Activated naive CD4-positive, alpha-beta T cell treated with anti-CD3 and anti-CD28 coated beads for 36 hours (primary cell): ENCODE data around the gene TMEM150B. TPM values are rescaled to one million over a fixed set of nuclear protein-coding genes. Genes with fewer than 3 reads are reported as not detected.

ENCODE experiments used
- total RNA-seq, 2 experiments: library from RNA; stranded (reverse); gene quantifications; one replicate each; pipeline ENCODE4 v1.2.3, GENCODE V29; 2021

The TMEM150B gene
- total RNA-seq, 2 experiments from 2014 or later = not detected

Other genes starting within 250 kb of the TMEM150B start
- gene EPS8L1, start 249.5 kb downstream of the TMEM150B start, total RNA-seq = under 1 TPM; 0.88 to 0.89 TPM
- gene PPP1R12C, start 207.7 kb downstream of the TMEM150B start, total RNA-seq = 10 to 100 TPM; 41.2 to 42.1 TPM
- gene TNNT1, start 176.1 kb downstream of the TMEM150B start, total RNA-seq = not detected
- gene TNNI3, start 167.6 kb downstream of the TMEM150B start, total RNA-seq = not detected
- gene DNAAF3, start 158.7 kb downstream of the TMEM150B start, total RNA-seq = not detected
- not detected for gene SYT5, start 145.1 kb downstream of the TMEM150B start, total RNA-seq
- gene PTPRH, start 115.8 kb downstream of the TMEM150B start, total RNA-seq = not detected
- 1 to 10 TPM; 6.1 to 6.8 TPM for gene TMEM86B, start 96.6 kb downstream of the TMEM150B start, total RNA-seq
- 100 to 1,000 TPM; 166 to 174 TPM for gene PPP6R1, start 66.3 kb downstream of the TMEM150B start, total RNA-seq
- gene HSPBP1, start 45.2 kb downstream of the TMEM150B start, total RNA-seq = 10 to 100 TPM; 44.3 to 45.0 TPM
- gene BRSK1, start 41.3 kb downstream of the TMEM150B start, total RNA-seq = 1 to 10 TPM; 1.4 to 2.2 TPM
- 10 to 100 TPM; 45.9 to 47.1 TPM for gene KMT5C, start 14.5 kb upstream of the TMEM150B start, total RNA-seq
- gene COX6B2, start 29.4 kb upstream of the TMEM150B start, total RNA-seq = under 1 TPM; 0.57 to 0.64 TPM
- not detected for gene GARIN5B, start 37.9 kb upstream of the TMEM150B start, total RNA-seq
- gene IL11, start 45.1 kb upstream of the TMEM150B start, total RNA-seq = not detected
- not detected for gene TMEM190, start 51.5 kb upstream of the TMEM150B start, total RNA-seq
- gene TMEM238, start 59.0 kb upstream of the TMEM150B start, total RNA-seq = 10 to 100 TPM in 1 of 2 experiments, 1 to 10 TPM in 1; 9.9 to 10.2 TPM
- 1,000 to 10,000 TPM; 3,327 to 3,354 TPM for gene RPL28, start 60.6 kb upstream of the TMEM150B start, total RNA-seq
- 100 to 1,000 TPM; 294 to 307 TPM for gene UBE2S, start 82.4 kb upstream of the TMEM150B start, total RNA-seq
- not detected for gene SHISA7, start 118.0 kb upstream of the TMEM150B start, total RNA-seq
- 10 to 100 TPM; 18.6 to 20.5 TPM for gene ISOC2, start 136.3 kb upstream of the TMEM150B start, total RNA-seq
- gene C19orf85, start 139.4 kb upstream of the TMEM150B start, total RNA-seq = not detected
- gene ZNF628, start 151.3 kb upstream of the TMEM150B start, total RNA-seq = 1 to 10 TPM; 6.0 to 6.1 TPM
- 1 to 10 TPM; 7.6 to 8.0 TPM for gene NAT14, start 159.8 kb upstream of the TMEM150B start, total RNA-seq
- gene SSC5D, start 163.1 kb upstream of the TMEM150B start, total RNA-seq = under 1 TPM; 0.25 to 0.48 TPM
- not detected for gene SBK2, start 211.8 kb upstream of the TMEM150B start, total RNA-seq
- not detected for gene SBK3, start 220.2 kb upstream of the TMEM150B start, total RNA-seq